ENCODE data around the gene GSTA2. TPM values are rescaled to one million over a fixed set of nuclear protein-coding genes. Genes with fewer than 3 reads are reported as not detected.
"Not testable (repeated sequence)": the region's sequence is repeated elsewhere in the genome, so short reads cannot be mapped to it uniquely, and the experiment has no call there.

GSTA2 gene
- total and polyA plus RNA-seq, 2 donors from 2014 or later, result 0.28 to 133 TPM

DNA sequence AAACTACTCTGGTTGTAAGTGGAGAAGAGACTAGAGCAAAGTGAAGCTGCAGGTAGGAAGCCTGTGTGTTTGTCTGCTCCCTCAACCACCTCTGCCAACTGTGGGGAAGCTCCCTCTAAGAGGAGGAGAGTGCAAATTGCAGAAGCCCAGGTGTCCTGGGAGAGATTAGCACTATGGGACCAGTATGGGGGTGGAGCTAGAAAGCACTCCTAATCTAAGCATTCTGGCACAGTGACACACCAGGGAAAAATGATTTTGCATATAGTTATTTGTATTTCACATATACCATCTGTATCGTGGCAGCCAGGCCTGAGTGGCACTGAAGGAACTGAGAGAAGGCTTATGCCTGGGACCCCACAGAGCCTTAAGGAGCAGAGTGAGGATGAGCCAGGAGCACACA is 27.6 kb upstream of the GSTA2 start:
- intact Hi-C loops (cut with DNase I), result no loop called here
- TF ChIP-seq, protein P1, sequence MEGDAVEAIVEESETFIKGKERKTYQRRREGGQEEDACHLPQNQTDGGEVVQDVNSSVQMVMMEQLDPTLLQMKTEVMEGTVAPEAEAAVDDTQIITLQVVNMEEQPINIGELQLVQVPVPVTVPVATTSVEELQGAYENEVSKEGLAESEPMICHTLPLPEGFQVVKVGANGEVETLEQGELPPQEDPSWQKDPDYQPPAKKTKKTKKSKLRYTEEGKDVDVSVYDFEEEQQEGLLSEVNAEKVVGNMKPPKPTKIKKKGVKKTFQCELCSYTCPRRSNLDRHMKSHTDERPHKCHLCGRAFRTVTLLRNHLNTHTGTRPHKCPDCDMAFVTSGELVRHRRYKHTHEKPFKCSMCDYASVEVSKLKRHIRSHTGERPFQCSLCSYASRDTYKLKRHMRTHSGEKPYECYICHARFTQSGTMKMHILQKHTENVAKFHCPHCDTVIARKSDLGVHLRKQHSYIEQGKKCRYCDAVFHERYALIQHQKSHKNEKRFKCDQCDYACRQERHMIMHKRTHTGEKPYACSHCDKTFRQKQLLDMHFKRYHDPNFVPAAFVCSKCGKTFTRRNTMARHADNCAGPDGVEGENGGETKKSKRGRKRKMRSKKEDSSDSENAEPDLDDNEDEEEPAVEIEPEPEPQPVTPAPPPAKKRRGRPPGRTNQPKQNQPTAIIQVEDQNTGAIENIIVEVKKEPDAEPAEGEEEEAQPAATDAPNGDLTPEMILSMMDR (IDR thresholded peaks at IDR 0.05; ENCODE audit: borderline replicate concordance, extremely low read depth, insufficient read depth), result no peak
- FAIRE-seq, result no peak

DNA sequence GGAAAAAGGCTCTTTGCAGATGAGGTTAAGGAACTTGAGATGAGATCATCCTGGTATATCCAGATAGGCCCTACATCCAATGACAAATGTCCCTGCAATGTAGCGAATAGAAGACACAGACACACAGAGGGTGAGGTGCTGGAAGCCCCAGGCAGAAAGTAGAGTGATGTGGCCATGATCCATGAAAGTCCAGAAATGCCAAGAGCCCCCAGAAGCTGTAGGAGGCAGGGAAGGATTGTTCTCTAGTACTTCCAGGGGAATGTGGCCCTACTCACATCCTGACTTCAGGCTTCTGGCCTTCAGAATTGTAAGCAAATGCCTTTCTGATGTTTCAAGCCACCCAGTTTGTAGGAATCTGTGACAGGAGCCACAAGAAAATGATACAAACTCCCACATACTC is 26.4 kb upstream of the GSTA2 start:
- H3K4me3 ChIP-seq (ENCODE audit: low read length in 3 of 3); H3K27ac ChIP-seq (ENCODE audit: low read depth in 2 of 2, low read length in 2 of 2); H3K9ac ChIP-seq (ENCODE audit: low read length in 3 of 3); H3K36me3 ChIP-seq (ENCODE audit: control insufficient read depth in 2 of 3, insufficient read depth in 3 of 3, low read length in 3 of 3); intact Hi-C loops (cut with DNase I); H3K27me3 ChIP-seq (ENCODE audit: control insufficient read depth, insufficient read depth, low read length); FAIRE-seq; H3K4me1 ChIP-seq (ENCODE audit: control insufficient read depth in 2 of 3, insufficient read depth in 2 of 3, low read depth in 1 of 3, low read length in 3 of 3); H3K9me3 ChIP-seq (ENCODE audit: control insufficient read depth in 2 of 3, insufficient read depth in 1 of 3, low read length in 3 of 3): not testable (repeated sequence)
- peak in 3 of 5 donors; percentile 11 to 57 (median 56) for DNase-seq

More for the DNA sequence above, 27.6 kb upstream of the GSTA2 start:
- Histone ChIP-seq H3K27ac (ENCODE audit: low read depth in 2 of 2, low read length in 2 of 2) (no peak overlapping the region), H3K27me3 (ENCODE audit: control insufficient read depth, insufficient read depth, low read length) (no peaks in the 10 kb centered on the region), H3K36me3 (ENCODE audit: control insufficient read depth in 2 of 3, insufficient read depth in 3 of 3, low read length in 3 of 3) (peaks cover 0 to 14% (median 9%) of the 10 kb centered on the region in 3 donors), H3K4me1 (ENCODE audit: control insufficient read depth in 2 of 3, insufficient read depth in 2 of 3, low read depth in 1 of 3, low read length in 3 of 3) (no peaks in the 10 kb centered on the region), H3K4me3 (ENCODE audit: low read length in 3 of 3) (no peak overlapping the region), H3K9me3 (ENCODE audit: control insufficient read depth in 2 of 3, insufficient read depth in 1 of 3, low read length in 3 of 3) (no peaks in the 10 kb centered on the region), H3K9ac (ENCODE audit: low read length in 3 of 3) (no peak overlapping the region)
- no peak for DNase-seq

DNA sequence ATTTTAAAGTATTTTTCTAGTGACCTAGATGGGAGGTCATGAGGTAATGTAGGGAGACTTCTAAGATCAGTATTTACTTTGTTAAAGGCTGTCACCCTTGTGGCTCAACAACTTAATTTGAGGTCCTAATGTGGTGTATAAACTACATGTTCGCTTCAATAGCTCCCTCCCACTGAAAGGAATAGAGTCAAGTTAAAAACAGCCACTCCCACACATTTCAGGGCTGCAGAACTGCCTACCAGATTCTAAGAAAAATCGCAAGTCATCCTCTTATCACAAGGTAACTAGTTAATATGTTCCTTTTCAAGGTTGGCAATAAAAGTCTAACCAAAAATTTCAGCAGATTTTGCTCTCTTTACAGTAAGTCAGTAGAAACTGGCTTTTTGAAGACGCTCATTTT is 25.2 kb upstream of the GSTA2 start:
- DNase-seq, result peak in 2 of 5 donors; percentile 60 to 73
- H3K36me3 ChIP-seq (ENCODE audit: control insufficient read depth in 2 of 3, insufficient read depth in 3 of 3, low read length in 3 of 3), result peaks cover 0 to 6% (median 5%) of the 10 kb centered on the region in 3 donors
- FAIRE-seq, result no peak
- no peak overlapping the region for H3K27ac ChIP-seq (ENCODE audit: low read depth in 2 of 2, low read length in 2 of 2)
- no peak overlapping the region for H3K9ac ChIP-seq (ENCODE audit: low read length in 3 of 3)
- no peak overlapping the region for H3K4me3 ChIP-seq (ENCODE audit: low read length in 3 of 3)
- TF ChIP-seq, protein P1 (IDR thresholded peaks at IDR 0.05; ENCODE audit: borderline replicate concordance, extremely low read depth, insufficient read depth), result no peak
- H3K9me3 ChIP-seq (ENCODE audit: control insufficient read depth in 2 of 3, insufficient read depth in 1 of 3, low read length in 3 of 3), result no peaks in the 10 kb centered on the region
- intact Hi-C loops (cut with DNase I), result no loop called here
- H3K4me1 ChIP-seq (ENCODE audit: control insufficient read depth in 2 of 3, insufficient read depth in 2 of 3, low read depth in 1 of 3, low read length in 3 of 3), result no peaks in the 10 kb centered on the region
- no peaks in the 10 kb centered on the region for H3K27me3 ChIP-seq (ENCODE audit: control insufficient read depth, insufficient read depth, low read length)

DNA sequence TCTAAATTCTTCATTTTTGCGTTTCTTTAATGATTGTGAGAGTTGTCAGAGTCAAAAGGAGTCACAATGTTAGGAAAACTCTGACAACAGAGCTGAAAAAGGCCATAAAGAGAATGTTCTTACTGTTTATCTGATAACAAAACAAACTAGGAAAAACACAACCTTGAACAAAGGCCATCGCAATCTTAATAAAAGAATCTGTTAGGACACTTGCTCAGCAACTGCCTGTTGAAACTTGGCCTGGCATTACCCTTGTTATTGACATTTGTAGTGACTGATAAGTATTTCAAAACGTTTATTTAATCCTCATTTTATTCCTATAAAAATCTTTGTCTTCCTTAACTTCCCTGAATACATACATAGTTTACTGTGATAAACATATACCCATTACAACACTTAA is 24.6 kb upstream of the GSTA2 start:
- Histone ChIP-seq H3K9ac (ENCODE audit: low read length in 3 of 3) (no peak overlapping the region), H3K27me3 (ENCODE audit: control insufficient read depth, insufficient read depth, low read length) (no peaks in the 10 kb centered on the region), H3K4me1 (ENCODE audit: control insufficient read depth in 2 of 3, insufficient read depth in 2 of 3, low read depth in 1 of 3, low read length in 3 of 3) (no peaks in the 10 kb centered on the region), H3K9me3 (ENCODE audit: control insufficient read depth in 2 of 3, insufficient read depth in 1 of 3, low read length in 3 of 3) (no peaks in the 10 kb centered on the region), H3K36me3 (ENCODE audit: control insufficient read depth in 2 of 3, insufficient read depth in 3 of 3, low read length in 3 of 3) (peaks cover 0 to 1% (median 0%) of the 10 kb centered on the region in 3 donors), H3K27ac (ENCODE audit: low read depth in 2 of 2, low read length in 2 of 2) (no peak overlapping the region), H3K4me3 (ENCODE audit: low read length in 3 of 3) (no peak overlapping the region)
- intact Hi-C loops (cut with DNase I), result no loop called here
- TF ChIP-seq, protein P1 (IDR thresholded peaks at IDR 0.05; ENCODE audit: borderline replicate concordance, extremely low read depth, insufficient read depth), result no peak
- DNase-seq (no peak), FAIRE-seq (no peak)
